Astrocyte of the cerebellum (primary cell): ENCODE data around the gene RPS2.

Source experiments
- DNase-seq: peaks from one replicate; pipeline ENCODE4 v3.0.0-alpha.2; 2011; ENCODE audit warnings: low read depth
- H3K4me3 ChIP-seq: 2 replicates; pipeline ENCODE4 v1.5.1; 2011; ENCODE audit warnings: mild to moderate bottlenecking, low read depth, low read length, moderate library complexity
- in situ Hi-C: cut with HindIII; loops from 2 replicates; pipeline ENCODE4 v1.10.0; 2017; ENCODE audit warnings: low sequenced_read_pairs
- TF ChIP-seq, protein P1 (sequence below): IDR thresholded peaks from 2 replicates; pipeline ENCODE4 v1.5.1; 2012; ENCODE audit warnings: low read length, low read depth, moderate library complexity, mild to moderate bottlenecking; ENCODE audit errors: missing control alignments

RPS2 gene

DNA sequence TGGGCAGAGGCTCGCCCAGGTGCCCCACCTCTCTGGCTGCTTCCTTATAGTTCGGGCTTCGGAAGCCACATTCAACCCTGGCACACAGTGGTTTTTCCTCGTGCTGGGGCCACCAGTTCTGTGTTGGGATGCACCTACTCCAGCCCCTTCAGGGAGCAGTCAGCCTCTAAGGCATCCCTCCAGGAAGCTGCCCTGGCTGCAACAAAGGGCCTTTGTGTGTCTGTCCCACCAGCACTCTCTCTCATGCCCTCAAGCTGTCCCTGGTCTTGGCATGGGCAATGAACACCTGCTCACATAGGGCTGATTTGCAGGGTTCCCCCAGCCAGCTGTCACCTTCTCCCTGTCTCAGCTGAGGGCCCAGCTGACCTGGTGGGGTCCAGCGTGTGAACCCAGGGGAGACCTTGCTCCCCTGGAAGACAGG, 17.4 kb upstream of the RPS2 start:
- in situ Hi-C loops = loop anchor here (5.0 kb wide), 1 partner anchor 55 kb away; no protein-coding TSS in a partner anchor
- TF ChIP-seq, protein P1, sequence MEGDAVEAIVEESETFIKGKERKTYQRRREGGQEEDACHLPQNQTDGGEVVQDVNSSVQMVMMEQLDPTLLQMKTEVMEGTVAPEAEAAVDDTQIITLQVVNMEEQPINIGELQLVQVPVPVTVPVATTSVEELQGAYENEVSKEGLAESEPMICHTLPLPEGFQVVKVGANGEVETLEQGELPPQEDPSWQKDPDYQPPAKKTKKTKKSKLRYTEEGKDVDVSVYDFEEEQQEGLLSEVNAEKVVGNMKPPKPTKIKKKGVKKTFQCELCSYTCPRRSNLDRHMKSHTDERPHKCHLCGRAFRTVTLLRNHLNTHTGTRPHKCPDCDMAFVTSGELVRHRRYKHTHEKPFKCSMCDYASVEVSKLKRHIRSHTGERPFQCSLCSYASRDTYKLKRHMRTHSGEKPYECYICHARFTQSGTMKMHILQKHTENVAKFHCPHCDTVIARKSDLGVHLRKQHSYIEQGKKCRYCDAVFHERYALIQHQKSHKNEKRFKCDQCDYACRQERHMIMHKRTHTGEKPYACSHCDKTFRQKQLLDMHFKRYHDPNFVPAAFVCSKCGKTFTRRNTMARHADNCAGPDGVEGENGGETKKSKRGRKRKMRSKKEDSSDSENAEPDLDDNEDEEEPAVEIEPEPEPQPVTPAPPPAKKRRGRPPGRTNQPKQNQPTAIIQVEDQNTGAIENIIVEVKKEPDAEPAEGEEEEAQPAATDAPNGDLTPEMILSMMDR = no peak
- DNase-seq = no peak
- no peak overlapping the region for H3K4me3 ChIP-seq

DNA sequence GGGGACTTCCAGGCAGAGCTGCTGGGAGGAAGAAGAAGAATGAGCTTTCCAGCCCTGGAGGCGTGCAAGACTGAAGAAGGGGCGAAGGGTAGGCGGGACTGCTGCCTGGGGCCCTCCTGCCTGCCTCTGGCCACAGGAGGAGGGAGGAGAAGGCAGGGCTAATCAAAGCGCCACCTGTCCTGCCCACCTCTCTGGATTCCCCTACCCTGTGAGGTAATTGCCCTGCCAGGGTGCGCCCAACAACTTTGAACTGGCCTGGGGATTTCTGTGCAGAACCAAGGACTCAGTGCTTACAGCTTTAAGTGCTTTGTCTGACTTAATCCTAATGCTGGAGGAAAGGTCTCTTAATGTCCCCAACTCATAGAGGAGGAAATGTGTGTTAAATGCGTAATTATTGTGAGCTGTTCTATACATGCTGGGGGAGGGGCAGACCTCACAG, 16.8 kb upstream of the RPS2 start, which contains the start of gene NOXO1:
TSS of gene NOXO1 (minus strand) at position 72 of the 439 bp plus-strand sequence. CDS start 290 bp downstream, outside the sequence.
- no peak for DNase-seq
- TF ChIP-seq, protein P1 = no peak
- no peak within 1 kb of the TSS for H3K4me3 ChIP-seq
- in situ Hi-C loops = loop anchor here (5.0 kb wide), 1 partner anchor 56 kb away; no protein-coding TSS in a partner anchor

DNA sequence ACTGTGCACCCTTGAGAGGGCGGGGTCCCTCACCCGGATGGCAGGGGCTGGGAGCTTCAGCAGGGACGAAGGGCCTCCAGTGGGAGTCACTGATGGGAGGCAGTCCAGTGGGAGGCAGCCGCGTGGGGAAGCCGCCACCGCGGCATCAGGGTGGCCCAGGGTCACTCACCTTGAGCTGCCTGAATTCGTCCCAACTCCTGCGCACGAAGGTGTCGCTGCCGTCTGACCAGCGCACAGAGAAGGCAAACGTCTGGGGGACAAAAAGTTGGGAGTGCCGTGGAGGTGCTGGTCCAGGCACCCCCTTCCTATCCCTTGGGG, 16.1 kb upstream of the RPS2 start:
- no peak overlapping the region for H3K4me3 ChIP-seq
- in situ Hi-C loops = loop anchor here (5.0 kb wide), 1 partner anchor 57 kb away; no protein-coding TSS in a partner anchor

DNA sequence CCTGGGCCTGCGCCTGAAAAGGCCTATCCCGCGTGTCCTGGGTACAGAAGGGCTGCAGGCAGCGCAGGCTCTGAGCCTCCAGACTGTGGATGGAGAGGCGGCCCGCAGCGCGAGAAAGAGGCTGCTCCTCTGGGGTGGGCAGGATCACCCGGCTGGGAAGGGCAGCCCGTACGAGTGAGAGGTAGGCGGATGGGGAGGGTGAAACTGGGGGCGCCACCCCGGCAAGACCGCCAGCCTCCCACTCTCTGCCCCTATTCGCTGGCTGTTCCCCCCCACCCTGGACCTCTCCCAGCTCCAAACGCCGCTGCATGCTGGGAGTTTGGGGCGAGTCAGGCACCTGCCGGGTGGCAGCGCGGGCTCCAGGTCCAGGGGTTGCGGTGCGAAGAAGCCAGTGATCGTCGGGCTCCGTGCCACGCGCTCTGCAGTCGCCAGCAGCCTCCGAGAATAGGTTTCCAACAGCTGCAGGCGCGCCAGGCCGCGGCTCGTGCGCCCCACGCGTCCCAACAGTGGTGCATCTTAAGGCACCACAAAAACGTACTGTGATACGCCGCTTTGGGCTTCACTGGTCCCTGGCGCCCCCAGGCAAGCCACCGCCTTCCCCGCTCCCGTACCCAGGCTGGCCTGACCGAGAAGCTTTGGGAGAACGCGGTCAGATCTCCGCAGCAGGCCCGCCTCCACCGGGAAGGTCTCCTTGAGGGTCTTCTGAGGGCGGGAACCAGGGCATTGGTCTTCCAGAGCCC, 15.6 kb upstream of the RPS2 start:
- TF ChIP-seq, protein P1 = no peak
- no peak for DNase-seq
- in situ Hi-C loops = loop anchor here (5.0 kb wide), 1 partner anchor 57 kb away; no protein-coding TSS in a partner anchor
- H3K4me3 ChIP-seq = no peak overlapping the region

More for the DNA sequence above, 16.1 kb upstream of the RPS2 start:
- TF ChIP-seq, protein P1 = no peak
- no peak for DNase-seq

DNA sequence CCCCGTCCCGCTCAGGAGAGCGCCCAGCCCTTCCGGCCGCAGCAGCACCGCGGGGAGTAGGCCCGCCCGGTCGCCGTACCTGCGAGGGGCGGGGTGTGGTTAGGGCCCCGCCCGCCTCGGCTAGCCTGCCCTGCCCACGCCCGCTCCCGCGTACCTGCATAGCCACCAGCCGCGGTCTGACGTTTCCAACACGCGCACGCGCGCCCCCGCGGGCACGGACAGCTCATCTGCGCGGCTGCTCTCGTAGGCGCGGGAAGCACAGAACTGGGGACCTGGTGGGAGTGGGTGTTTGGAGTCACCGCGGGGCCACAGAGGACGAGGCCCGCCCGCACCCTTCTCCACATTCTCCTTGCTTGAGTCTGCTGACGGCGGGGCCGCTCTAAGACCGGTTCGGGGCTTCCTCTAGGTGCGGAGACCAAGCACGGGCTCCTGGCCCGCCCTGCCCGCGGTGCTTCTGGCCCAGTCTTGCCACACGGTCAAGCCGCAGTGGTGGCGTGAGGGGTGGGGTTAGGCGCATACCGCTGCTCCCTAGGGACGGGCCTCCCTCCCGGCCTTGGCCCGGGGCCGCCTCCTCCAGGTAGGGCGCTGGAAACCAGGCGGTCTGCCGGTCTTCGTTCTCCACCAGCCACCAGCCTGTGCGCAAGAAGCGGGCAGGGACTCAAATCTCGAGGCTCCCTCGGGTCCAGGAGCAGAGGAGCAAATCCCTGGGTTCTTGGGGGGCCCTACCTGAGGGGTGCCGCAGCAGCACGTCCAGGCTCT, 14.8 kb upstream of the RPS2 start:
- TF ChIP-seq, protein P1 = no peak
- no peak for DNase-seq
- in situ Hi-C loops = loop anchor here (5.0 kb wide), 1 partner anchor 58 kb away; no protein-coding TSS in a partner anchor
- H3K4me3 ChIP-seq = no peak overlapping the region

DNA sequence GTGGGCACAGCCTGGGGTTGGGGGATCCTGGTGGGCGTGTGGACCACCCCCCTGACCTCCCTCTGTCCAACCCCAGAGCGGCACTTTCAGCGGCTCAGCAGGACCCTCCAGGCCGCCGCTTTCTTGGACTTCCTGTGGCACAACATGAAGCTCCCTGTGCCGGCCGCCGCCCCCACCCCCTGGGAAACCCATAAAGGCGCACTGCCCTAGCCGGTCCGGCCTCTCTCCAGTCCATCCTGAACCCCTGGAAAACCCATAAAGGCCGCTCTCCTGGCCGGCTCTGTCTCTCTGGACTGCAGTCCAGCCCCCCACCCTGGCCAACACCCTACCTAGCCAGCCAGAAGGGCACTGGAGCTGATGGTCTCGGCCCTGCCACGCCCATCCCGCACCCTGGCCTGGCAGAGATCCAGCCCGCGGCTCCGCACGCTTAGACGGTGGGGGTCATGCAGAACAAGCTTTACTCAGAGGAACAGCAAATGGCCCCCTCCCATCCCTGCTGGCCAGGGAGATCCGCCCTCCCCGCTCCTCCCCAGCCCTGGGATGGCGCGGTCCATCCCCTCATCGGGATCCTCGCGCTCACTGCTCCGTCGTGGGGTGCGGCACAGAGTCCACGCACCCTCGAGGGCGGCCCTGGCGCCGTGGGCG, 14.0 kb upstream of the RPS2 start:
- DNase-seq = no peak
- H3K4me3 ChIP-seq = no peak overlapping the region
- in situ Hi-C loops = no loop called here
- TF ChIP-seq, protein P1 = no peak
